GM21723 (cell line): ENCODE measurements around the gene DHDH.

Experiments used
- ATAC-seq: cut with Tn5 transposase; IDR thresholded peaks from one replicate; pipeline ENCODE4 v1.9.1; 2021; ENCODE audit warnings: mild to moderate bottlenecking, moderate library complexity; ENCODE audit not compliant: unreplicated experiment

DHDH gene

DNA sequence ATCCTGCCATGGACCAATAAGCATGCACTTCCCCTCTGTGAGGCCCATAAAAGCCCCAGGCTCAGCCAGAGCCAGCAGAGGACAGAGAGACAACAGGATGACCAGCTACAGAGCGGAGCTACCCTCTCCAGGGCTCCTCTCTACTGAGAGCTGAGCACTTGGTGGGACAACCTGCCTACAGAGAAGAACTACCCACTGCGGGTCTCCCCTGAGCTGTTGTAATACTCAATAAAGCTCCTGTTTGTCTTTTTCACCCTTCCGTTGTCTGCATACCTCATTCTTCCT lies 13.7 kb downstream of the DHDH start:
- ATAC-seq: no peak

DNA sequence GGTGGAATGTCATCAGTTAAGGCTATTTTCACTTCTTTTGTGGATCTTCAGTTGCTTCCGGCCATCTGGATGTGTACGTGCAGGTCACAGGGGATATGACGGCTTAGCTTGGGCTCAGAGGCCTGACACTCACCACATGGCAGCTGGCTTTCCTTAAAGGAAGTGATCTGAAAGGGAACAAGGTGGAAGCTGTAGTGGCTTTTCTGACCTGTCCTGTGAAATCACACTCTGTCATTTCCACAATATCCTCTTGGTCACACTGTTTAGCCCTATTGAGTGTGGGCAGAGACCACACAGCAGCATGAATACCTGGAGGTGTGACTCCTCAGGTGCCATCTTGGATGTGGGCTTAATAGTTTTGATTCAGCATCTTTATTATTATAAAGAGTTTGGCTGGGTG lies 16.7 kb downstream of the DHDH start:
- ATAC-seq: no peak

DNA sequence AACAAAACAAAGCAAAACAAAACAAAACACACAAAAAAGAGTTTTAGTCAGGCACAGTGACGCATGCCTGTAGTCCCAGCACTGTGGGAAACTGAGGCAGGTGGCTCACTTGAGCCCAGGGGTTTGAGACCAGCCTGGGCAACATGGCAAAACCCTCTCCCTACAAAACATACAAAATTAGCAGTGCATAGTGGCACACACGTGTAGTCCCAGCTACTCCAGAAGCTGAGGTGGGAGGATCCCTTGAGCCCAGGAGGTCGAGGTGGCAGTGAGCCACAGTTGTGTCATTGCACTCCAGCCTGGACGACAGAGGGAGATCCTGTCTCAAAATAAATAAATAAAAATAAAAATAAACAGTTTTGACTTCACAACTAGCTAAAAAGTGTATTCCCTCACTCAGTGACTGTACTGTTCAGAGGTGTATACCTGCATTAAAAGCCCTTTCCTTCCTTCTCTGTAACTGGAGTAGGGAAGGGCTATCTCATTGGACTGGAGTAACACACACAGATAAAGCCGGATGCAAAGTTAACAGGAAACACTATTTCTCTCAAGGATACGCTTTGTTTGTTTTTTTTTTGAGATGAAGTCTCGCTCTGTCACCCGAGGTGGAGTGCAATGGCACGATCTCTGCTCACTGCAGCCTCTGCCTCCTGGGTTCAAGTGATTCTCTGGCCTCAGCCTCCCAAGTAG lies 17.5 kb downstream of the DHDH start:
- ATAC-seq: no peak

DNA sequence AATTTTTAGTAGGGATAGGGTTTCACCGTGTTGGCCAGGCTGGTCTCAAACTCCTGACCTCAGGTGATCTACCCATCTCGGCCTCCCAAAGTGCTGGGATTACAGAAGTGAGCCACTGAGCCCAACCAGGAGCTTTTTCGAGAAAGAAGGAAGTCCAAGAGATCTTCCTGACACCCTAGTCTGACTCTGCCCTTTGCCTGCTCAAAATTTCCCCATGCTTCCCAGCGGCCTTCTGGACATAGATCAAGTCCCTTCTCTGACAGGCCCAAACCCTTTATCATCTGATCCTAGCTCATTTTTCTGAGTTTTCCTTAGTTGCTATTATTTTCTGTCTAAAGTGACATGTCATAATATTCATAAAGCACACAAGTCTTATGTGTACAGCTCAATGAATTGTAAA lies 19.6 kb downstream of the DHDH start:
- ATAC-seq: no peak

DNA sequence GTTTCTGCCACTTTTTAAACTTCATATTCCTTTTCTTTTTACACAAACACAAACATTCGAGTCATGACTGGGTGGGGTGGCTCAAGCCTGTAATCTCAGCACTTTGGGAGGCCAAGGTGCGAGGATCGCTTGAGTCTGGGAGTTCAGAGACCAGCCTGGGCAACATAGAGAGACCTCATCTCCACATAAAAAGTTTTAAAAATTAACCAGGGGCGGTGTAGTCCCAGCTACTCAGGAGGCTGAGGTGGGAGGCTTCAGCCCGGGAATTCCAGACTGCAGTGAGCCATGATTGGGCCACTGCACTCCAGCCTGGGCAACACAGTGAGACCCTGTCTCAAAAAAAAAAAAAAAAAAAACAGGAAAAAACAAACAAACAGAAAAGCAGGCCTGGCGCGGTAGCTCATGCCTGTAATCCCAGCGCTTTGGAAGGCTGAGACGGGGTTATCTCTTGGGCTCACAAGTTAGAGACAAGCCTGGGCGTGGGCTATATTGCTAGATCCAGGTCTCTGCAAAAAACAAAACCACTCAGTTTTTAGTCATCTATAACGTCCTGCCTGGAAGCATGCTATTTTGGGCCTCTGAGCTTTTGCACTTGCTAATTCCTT lies 20.6 kb downstream of the DHDH start:
- ATAC-seq: no peak

DNA sequence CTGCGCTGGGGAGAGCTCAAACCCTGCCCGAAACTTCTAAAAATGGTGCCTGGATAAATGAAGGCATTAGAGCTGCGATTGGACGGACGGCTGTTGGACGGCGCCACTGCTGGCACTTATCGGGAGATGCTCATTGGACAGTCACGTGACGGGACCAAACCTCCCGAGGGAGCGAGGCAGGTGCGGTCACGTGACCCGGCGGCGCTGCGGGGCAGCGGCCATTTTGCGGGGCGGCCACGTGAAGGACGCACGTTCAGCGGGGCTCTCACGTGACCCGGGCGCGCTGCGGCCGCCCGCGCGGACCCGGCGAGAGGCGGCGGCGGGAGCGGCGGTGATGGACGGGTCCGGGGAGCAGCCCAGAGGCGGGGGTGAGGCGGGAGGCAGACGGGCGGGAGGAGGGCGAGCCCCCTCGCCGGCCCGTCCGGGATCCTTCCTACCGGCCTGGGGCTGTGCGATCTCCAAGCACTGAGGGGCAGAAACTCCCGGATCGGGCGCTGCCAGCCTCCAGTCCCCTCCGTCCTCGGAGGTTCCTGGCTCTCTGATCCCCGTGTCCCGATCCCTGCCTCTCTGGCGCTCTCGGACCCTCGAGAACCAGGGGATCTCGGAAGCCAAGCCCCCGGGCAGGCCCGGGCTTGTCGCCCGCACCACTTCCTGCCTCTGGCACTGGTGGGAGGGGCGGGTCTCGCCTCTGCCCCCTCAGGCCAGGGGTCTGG lies 21.3 kb downstream of the DHDH start, which contains the start of gene BAX:
TSS of gene BAX (plus strand) at position 281 of the 713 bp plus-strand sequence. CDS start at position 335, 54 bp downstream.
- peak; percentile 81 for ATAC-seq

DNA sequence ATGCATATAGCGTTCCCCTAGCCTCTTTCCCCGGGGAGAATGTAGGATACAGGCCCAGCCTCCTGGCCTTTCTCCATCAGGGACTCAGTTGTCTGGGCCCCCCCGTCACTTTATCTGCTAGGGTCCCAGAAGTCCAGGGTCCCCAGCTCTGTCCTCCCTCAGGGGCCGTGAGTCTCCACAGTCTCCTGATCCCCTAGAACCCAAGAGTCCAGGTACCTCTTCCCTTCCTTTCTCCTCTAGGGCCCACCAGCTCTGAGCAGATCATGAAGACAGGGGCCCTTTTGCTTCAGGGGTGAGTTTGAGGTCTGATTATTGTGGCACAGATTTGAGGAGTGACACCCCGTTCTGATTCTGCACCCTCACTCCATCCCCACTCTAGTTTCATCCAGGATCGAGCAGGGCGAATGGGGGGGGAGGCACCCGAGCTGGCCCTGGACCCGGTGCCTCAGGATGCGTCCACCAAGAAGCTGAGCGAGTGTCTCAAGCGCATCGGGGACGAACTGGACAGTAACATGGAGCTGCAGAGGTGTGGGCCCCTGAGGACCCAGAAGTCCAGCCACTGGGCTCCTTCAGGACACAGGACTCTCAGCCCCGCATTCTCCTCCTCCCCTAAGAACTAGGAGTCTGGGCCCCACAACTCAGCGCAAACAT lies 21.9 kb downstream of the DHDH start:
- ATAC-seq: peak; percentile 6

DNA sequence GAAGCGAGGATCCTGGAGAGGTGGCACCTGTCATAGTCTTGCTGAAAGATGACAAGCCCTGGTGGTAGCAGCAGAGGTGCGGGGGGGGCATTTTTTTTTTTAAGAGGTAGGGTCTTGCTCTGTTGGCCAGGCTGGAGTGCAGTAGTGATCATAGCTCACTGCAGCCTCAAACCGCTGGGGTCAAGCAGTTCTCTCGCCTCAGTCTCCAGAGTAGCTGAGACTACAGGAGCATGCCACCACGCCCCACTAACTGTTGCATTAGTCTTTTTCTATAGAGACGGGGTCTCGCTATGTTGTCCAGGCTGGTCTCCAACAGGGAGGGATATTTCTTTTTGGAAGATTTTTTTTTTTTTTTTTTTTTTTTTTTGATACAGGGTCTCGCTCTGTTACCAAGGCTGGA lies 24.5 kb downstream of the DHDH start:
- no peak for ATAC-seq

DNA sequence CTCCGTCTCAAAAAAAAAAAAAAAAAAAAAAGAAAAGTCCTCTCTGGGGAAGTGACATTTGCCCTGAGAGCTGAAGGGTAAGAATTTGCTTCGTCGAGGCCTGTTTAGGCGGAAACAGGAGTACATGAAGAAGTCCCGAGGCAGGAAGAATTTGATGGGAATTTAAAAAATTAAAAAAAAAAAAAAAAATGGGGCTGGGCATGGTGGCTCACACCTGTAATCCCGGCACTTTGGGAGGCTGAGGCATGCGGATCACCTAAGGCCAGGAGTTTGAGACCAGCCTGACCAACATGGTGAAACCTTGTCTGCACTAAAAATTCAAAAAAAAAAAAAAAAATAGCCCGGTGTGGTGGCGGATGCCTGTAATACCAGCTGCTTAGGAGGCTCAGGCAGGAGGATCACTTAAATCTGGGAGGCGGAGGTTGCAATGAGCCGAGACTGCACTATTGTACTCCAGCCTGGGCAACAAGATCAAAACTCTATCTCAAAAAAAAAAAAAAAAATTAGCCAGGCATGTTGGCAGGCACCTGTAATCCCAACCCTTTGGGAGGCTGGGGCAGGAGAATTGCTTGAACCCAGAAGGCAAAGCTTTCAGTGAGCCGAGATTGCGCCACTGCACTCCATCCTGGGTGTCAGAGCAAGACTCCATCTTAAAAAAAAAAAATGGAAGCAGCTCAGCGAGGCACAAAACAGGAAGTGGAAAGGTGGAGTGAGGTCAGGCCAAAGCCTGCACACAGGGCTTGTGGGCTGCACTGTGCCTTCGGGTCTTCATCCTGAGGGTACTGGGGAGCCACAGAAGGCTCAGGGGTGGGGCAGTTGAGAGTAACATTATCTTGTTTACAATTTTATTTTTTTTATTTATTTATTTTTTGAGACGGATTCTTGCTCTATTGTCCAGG lies 26.1 kb downstream of the DHDH start:
- no peak for ATAC-seq

DNA sequence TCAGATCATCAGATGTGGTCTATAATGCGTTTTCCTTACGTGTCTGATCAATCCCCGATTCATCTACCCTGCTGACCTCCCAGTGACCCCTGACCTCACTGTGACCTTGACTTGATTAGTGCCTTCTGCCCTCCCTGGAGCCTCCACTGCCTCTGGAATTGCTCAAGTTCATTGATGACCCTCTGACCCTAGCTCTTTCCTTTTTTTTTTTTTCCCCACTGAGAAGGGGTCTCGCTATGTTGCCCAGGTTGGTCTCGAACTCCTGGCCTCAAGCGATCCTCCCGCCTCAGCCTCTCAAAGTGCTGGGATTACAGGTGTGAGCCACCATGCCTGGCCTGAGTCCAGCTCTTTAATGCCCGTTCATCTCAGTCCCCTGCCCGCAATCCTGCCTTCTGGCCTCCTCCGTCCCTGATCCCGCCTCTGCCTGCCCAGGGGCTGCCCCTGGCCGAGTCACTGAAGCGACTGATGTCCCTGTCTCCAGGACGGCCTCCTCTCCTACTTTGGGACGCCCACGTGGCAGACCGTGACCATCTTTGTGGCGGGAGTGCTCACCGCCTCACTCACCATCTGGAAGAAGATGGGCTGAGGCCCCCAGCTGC lies 27.7 kb downstream of the DHDH start:
- ATAC-seq: no peak

DNA sequence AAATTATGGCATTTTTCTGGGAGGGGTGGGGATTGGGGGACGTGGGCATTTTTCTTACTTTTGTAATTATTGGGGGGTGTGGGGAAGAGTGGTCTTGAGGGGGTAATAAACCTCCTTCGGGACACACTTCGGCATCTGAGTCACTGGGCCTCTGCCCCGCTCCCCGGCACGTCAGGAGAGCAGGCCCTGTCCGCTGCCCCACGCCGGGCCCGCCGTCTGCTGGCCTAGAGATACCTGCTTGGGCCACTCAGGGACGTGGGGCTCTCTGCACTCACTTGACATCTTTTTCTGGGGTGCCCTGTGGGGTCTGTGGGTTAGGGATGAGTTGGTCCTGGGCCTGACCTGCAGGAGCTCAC lies 28.2 kb downstream of the DHDH start:
- ATAC-seq: no peak

DNA sequence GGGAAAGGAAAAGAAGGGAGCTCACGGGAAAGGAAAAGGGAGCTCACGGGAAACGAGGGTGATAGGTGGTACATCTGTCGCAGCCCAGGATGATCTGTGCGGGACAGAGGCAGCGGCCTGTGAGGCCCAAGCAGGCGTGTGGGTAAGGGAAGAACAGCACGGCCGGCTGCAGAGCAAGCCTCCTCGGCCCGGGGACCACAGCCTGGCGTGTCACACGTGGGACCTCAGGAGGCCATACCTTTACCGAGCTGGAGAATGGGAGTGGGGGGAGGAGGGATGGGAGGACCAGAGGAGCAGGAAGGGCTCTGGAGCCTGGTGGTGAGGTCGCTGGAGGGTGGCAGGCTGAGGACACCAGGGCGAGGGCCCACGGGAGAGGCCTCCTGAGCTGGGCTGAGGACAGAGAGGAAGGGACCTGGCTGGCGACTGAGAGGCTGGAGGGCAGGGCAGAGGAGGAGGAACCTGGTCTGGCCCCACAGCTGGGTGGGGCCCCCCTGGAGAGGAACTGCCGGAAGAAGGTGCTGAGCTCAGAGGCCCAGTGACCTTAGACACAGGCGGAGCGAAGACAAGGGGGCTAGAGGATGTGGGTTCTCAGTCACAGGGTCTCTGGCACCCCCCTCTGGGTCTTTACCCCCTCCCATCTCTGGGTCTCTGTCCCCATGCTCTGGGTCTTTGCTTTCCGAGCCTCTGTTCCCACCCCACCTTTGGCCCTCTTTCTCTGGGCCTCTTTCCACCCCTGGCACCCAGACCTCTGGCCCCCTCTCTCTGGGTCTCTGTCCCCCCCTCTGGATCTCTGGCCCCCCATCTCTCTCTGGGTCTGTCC lies 28.7 kb downstream of the DHDH start:
- peak; percentile 45 for ATAC-seq

DNA sequence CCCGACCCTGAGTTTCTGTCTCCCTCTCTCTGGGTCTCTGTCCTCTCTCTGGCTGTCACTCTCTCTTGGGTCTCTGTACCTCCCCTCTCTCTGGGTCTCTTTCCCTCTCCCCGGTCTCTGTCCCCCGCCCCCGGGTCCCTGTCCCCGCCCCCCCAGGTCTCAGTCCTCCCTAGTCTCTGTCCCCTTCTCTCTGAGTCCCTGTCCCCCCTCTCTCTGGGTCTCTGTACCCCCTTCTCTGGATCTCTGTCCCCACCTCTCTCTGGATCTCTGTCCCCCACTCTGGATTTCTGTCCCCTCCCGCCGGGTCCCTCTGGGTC lies 29.3 kb downstream of the DHDH start:
- ATAC-seq: no peak

DNA sequence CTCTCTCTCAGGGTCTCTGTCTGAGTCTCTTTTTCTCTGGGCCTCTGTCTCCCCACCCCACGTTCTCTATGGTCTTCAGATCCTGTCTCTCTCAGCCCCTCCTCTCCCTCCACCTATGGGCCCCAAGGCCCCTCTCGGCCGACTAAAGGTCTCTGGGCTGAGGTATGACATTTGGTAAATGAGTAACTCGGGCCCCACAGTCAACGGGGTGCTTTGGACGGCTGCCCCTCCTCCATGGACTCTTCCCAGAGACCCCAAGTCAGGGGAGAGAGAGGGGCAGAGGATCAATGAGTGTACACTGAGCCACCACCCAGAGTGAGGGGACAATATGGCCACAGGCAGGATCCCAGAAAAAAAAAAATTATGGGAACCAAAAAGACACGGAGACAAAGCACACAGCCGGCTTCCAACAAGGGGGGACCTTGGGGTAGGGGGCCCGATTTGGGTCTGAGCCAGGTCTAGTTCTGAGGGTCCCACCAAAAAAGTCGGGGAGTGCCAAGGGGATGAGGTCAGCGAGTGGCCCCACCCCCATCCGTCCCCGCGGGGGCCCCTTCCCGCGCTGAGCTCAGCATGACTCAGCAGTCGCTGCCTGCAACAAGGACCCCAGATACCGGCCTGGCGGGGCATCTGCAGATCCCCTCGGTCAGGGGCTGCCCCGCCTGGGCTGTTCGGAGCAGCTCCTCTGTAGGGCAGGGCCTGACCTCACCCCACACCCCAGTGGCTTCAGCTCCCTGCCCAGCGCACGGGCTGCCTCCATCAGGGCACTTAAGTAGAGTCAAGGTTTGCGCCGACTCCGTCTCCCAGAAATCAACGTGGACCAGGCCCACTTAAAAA lies 30.1 kb downstream of the DHDH start:
- no peak for ATAC-seq

DNA sequence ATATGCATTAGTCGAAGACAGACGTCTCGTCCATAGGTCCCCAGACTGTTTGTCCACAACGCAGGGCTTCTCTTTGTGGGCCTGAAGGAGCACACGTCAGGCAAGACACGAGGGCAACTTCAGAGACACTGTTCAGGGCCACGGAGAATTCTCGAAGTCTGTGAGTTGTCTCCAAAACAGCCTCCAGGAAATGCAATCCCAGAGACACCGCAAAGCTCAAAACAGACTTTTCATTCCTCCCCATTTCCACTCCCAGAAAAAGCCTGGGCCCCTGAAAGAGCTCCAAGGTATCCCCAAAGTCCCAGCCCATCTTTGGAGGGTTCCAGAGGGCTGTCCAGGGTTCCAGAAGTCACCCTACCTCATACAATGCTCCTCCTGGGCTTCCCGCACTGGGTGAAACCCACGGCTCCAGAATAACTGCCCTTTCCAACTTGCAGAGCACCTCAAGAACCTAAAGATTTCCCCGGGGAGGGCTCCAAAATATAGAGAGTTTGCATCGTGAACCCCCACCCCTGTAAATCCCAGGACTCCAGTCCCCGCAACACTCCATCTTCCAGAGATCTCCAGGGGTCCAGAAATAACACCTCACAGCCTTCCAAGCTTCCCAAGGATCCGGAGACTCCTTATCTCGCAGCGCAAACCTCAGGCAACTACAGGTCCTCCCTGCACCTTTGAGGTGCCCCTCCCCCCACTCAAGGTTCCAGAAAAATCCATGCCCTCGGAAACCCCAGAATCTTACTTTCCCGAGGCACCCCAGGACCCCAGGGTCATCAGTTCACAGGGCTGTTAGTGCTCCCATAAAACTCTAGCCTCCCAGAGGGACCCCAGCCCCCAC lies 30.9 kb downstream of the DHDH start:
- no peak for ATAC-seq

DNA sequence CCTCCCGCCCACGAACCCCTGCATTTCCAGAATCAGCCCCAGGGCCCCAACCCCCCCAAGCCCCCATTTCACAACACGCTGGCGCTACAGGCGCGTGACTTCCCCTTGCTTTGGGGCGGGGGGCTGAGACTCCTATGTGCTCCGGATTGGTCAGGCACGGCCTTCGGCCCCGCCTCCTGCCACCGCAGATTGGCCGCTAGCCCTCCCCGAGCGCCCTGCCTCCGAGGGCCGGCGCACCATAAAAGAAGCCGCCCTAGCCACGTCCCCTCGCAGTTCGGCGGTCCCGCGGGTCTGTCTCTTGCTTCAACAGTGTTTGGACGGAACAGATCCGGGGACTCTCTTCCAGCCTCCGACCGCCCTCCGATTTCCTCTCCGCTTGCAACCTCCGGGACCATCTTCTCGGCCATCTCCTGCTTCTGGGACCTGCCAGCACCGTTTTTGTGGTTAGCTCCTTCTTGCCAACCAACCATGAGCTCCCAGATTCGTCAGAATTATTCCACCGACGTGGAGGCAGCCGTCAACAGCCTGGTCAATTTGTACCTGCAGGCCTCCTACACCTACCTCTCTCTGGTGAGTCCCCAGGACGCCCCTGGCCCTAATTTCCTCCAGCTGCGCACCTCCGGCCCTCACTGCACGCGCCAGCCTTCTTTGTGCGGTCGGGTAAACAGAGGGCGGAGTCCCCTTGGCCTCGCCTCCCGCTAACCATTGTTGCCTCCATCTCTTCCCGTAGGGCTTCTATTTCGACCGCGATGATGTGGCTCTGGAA lies 31.7 kb downstream of the DHDH start, which contains the start of gene FTL:
TSS of gene FTL (plus strand) at position 270 of the 766 bp plus-strand sequence. CDS start at position 469, 199 bp downstream.
- ATAC-seq: peak; percentile 54
